ENCODE results near the gene TMEM18.

The TMEM18 gene

GRCh38 chr2:671787-672605 lies 5.2 kb downstream of the TMEM18 start:
- DNase-seq = no peak

- no peak for DNase-seq
These were observed 6.1 kb downstream of the TMEM18 start for GRCh38 chr2:671072-671471.

- DNase-seq = no peak
These were observed 6.6 kb downstream of the TMEM18 start for GRCh38 chr2:670637-671036.

DNA sequence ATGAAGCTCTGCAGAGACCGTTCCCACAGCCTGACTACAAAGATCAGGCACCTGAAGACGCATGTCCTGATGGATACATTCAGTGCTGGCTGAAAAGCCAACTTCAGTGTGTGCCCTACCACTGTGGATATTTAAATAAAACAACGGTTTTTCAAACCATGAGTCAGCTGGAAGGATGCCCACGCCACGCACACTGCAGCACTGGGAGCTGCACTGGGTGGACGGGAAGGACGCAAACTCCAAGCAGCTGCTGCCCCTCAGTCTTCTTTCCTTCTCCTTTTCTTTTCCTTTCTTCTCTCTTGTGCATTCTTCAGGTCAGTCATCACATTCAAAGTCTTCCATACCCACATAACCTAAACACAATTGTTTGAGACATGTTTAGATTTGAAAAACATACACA lies 7.9 kb downstream of the TMEM18 start:
- no peak for DNase-seq

GRCh38 chr2:668000-668398 lies 9.2 kb downstream of the TMEM18 start:
- DNase-seq = no peak

DNA sequence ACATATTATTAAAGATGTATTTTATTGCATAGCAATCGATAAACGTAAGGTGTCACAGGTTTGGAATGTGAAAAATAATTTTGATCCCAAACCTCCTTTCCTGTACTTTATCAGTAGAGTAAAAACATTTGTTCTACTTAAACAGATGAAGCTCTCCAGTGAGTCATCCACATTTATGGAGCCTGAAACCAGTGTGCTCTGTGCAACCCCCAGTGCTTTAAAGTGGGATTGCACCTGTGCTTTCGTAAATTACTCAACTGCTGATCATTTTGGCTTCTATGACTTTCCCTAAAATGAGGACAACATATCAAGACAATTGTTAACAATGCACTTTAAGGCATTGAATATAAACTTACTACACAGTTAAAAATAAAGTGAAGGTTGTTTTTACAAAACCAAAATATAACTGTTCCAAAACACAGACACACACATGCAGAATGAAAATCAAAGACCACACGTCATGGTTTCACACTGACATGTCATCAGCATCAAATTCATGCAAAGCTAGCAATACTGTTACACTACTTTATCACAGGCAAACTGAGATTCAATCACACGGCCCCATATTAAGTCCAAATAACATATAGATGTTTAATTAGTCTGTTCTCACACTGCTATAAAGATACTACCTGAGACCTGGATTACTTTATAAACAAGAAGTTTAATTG lies 9.7 kb downstream of the TMEM18 start:
- no peak for DNase-seq

DNA sequence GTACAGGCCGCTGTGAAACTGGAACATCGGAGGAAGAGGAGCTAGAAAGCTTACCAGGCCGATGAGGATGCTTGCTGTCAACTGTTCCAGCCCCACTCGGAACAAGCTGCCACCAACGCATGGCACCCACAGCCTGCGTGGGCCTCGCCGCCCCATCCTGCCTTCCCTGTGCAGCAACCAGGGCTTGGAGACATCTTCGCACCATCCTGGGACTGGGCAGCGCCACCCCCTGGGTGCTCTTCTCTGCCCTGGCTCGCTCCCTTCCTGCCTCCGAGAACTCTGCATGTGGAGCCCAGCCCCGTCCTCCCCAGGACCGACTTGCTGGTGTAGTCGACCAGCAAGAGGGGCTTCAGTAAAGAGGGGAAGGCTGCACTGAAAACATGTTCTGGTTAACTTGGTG lies 10.8 kb downstream of the TMEM18 start:
- DNase-seq = no peak

GRCh38 chr2:665340-666073 lies 11.7 kb downstream of the TMEM18 start:
- no peak for DNase-seq

- no peak for DNase-seq
These were observed 13.1 kb downstream of the TMEM18 start for GRCh38 chr2:664063-664462.

DNA sequence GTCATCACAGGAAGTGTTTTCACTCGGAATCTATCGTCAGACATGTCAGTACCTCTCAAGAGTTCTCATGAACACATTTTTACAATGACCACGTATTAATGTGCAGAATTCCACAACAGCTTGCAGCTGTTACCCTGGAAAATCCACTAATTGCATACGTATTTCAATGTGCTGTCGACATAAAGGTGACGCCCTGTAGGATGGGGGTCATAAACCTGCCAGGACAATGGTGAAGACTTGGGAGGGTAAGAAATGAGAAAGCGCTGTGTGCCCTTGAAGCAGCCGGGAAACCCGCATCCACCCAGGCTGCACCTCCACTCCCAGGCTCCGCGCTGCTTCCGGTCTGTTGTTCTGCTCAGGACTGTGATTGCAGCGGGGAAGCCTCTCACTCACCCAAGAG lies 14.0 kb downstream of the TMEM18 start:
- DNase-seq = no peak

- no peak for DNase-seq
These were observed 15.9 kb downstream of the TMEM18 start for GRCh38 chr2:661360-661635.

GRCh38 chr2:660586-661359 lies 16.4 kb downstream of the TMEM18 start:
- no peak for DNase-seq

DNA sequence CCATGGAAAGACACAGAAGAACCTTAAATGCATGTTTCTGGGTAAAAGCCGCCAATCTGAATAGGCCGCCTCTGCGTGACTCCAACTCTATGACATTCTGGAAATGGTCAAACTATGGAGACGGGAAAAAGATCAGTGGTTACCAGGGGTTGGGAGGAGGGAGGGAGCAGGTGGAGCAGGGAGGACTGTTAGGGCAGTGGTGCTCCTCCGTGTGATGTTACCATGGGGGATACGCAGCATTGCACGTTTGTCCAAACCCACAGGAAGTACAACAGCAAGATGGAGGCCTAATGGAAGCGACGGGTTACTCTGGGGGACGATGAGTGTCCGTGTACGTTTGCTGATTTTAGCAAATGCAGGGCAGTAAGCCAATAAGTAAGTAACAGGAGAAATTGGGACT lies 17.2 kb downstream of the TMEM18 start:
- DNase-seq = no peak

- no peak for DNase-seq
These were observed 18.8 kb downstream of the TMEM18 start for GRCh38 chr2:658426-658825.

GRCh38 chr2:657766-658165 lies 19.4 kb downstream of the TMEM18 start:
- no peak for DNase-seq

GRCh38 chr2:656676-657075 lies 20.5 kb downstream of the TMEM18 start:
- DNase-seq = no peak

- DNase-seq = no peak
These were observed 21.6 kb downstream of the TMEM18 start for GRCh38 chr2:655626-656025.

- no peak for DNase-seq
These were observed 22.3 kb downstream of the TMEM18 start for GRCh38 chr2:654896-655295.

DNA sequence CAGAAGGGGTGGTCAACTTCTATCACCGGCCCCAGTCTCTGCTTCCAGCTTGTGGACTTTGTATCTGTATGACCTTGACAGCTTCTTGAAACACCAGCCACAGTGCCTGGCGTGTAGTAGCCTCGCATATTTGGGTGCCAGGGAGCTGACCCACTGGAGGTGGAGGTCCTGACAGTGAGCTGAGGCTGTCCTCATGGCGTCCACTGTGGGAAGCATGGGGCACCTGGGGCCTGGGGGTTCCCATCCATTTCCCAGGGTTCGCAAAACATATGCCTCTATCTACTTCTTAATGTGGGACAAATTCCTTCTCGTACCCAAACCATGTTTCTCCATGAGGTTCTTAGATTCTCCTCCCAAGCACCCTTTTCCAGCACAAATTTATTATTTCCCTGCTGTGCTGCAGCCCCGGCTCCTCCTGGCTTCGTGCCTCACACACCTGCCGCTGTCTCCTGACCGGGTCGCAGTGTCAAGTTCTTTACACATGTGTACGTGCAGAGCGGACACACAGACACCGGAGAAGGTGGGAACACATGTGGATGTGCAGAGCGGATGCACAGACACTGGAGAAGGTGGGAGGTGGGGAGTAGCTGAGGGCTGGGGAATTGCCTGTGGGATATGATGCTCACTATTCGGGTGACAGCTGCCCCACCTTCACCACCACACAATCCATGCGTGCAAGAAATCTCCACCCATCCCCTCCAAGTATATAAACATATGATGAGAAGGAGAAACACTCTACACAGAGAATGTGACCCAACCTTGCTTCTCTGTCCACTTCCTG lies 23.4 kb downstream of the TMEM18 start:
- no peak for DNase-seq

- no peak for DNase-seq
These were observed 24.2 kb downstream of the TMEM18 start for GRCh38 chr2:652881-653480.

- DNase-seq = no peak
These were observed 25.2 kb downstream of the TMEM18 start for GRCh38 chr2:651951-652373.

Data from SIG-M5 (cell line).